C4-2B (cell line): ENCODE results near the gene WNT5B.

Experiments used
- CTCF ChIP-seq: fragments of 450-650 bp; conservative IDR thresholded peaks from 2 replicates; pipeline ENCODE4 v1.5.1; 2017; ENCODE audit warnings: mild to moderate bottlenecking
- ZFX ChIP-seq: fragments of 450-650 bp; IDR thresholded peaks from 2 replicates; pipeline ENCODE4 v1.6.1; 2017

GRCh38 chr12:1638203-1638602 lies 9.2 kb downstream of the WNT5B start:
- no peak for TF ChIP-seq ZFX
- TF ChIP-seq CTCF: no peak
